Measurements from ENCODE around the gene CD1D.

GRCh38 chr1:158145173-158145719 is 35.4 kb upstream of the CD1D start:
- no peak for TF ChIP-seq ATF3 (IDR thresholded peaks at IDR 0.05)
- no peak for TF ChIP-seq CTCF (IDR thresholded peaks at IDR 0.05 in 2 of 3, conservative IDR thresholded peaks at IDR 0.05 in 1 of 3; ENCODE audit: borderline replicate concordance in 1 of 3, insufficient read depth in 1 of 3, low read depth in 2 of 3, low read length in 2 of 3)
- no peak for TF ChIP-seq SP1 (IDR thresholded peaks at IDR 0.05; ENCODE audit: low read depth)

Measured in HCT116 (cell line).